ENCODE measurements around the gene GDI2.

The GDI2 gene

GRCh38 chr10:5760515-5760914, 52.7 kb downstream of the GDI2 start:
- CTCF ChIA-PET = no interaction called here
- TF ChIP-seq FOXM1 (IDR thresholded peaks at IDR 0.05; ENCODE audit: borderline replicate concordance) (no peak), TARDBP (IDR thresholded peaks at IDR 0.05) (no peak)
- POLR2A ChIA-PET = no interaction called here
- no peak for DNase-seq (ENCODE audit: extremely low spot score)

DNA sequence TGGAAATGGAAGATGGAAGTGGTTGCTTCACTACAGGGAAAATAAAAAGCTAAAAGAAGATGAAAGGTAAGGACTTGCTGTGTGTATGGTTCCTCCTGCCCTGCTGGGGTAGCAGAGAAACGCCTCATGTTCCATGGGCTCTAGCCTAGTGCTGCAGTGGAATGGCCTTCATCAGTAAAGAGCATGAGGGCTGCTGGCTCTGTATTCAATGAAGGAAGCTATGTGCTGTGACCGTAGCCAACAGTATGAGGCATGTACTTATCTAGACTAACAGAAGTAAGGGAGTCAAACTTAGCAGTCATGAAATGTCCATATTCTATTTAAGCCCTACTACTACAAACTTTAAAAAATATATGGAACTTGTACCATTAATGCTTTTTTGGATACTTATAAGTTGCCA, 54.3 kb downstream of the GDI2 start:
- DNase-seq (ENCODE audit: extremely low spot score) = no peak
- TF ChIP-seq FOXK2 (IDR thresholded peaks at IDR 0.05) = no peak
- no peak for TF ChIP-seq ARNT (IDR thresholded peaks at IDR 0.05)
- no peak for TF ChIP-seq BHLHE40 (IDR thresholded peaks at IDR 0.05; ENCODE audit: borderline replicate concordance)
- TF ChIP-seq ZNF384 (IDR thresholded peaks at IDR 0.05) = no peak
- no peak for TF ChIP-seq NFRKB (IDR thresholded peaks at IDR 0.05)
- ChIA-PET POLR2A (no interaction called here), CTCF (no interaction called here)

- CTCF ChIA-PET = no interaction called here
Observed at GRCh38 chr10:5757766-5758517, 55.3 kb downstream of the GDI2 start.

DNA sequence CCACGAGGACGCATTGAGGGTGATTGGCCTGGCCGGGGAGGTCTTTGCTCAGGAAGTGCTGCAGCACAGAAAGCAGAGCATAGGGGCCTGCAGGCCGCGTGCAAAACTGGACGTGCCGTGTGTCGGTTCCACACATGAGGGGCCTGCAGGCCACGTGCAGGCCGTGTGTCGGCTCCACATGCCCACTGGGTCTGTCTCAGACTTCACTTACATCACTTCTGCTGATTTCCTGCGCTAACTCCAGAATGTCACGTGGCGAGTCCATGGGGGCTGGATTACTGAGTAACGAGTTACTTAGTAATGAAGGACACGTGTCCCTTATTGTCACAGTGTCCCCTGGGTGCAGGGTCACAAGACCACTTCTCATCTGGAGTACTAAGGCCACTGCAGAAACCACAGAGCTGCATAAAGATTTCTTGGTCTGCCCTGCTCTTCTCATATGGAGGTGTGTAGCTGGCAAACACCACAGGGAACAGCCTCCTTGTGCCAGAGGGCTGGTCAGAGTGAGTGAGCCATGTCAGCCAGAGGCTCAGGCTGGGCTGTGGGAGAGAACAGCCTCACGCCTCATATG, 60.8 kb downstream of the GDI2 start:
- DNase-seq (ENCODE audit: extremely low spot score) = no peak
- ChIA-PET CTCF (no interaction called here), POLR2A (no interaction called here)
- TF ChIP-seq CTBP1 (IDR thresholded peaks at IDR 0.05; ENCODE audit: borderline replicate concordance) = no peak
- TF ChIP-seq FOXA1 (IDR thresholded peaks at IDR 0.05) = no peak
- no peak for TF ChIP-seq HDGF (IDR thresholded peaks at IDR 0.05; ENCODE audit: borderline replicate concordance)
- no peak for TF ChIP-seq FOXK2 (IDR thresholded peaks at IDR 0.05)
- TF ChIP-seq BHLHE40 (IDR thresholded peaks at IDR 0.05; ENCODE audit: borderline replicate concordance) = no peak
- TF ChIP-seq NFRKB (IDR thresholded peaks at IDR 0.05) = no peak
- TF ChIP-seq ZNF384 (IDR thresholded peaks at IDR 0.05) = no peak
- TF ChIP-seq ARNT (IDR thresholded peaks at IDR 0.05) = no peak
- TF ChIP-seq TARDBP (IDR thresholded peaks at IDR 0.05) = no peak
- no peak for TF ChIP-seq FOXM1 (IDR thresholded peaks at IDR 0.05; ENCODE audit: borderline replicate concordance)
- no peak for TF ChIP-seq SP1 (IDR thresholded peaks at IDR 0.05)
- TF ChIP-seq PKNOX1 (IDR thresholded peaks at IDR 0.05) = no peak
- no peak for TF ChIP-seq LEF1 (IDR thresholded peaks at IDR 0.05; ENCODE audit: borderline replicate concordance)
- TF ChIP-seq ELF4 (IDR thresholded peaks at IDR 0.05) = no peak
- TF ChIP-seq SUZ12 (IDR thresholded peaks at IDR 0.05) = no peak
- no peak for TF ChIP-seq L3MBTL2 (conservative IDR thresholded peaks at IDR 0.05)

More at GRCh38 chr10:5757766-5758517, 55.3 kb downstream of the GDI2 start:
- POLR2A ChIA-PET = no interaction called here
- TF ChIP-seq ARNT (IDR thresholded peaks at IDR 0.05) = no peak
- no peak for TF ChIP-seq ZNF384 (IDR thresholded peaks at IDR 0.05)
- TF ChIP-seq PKNOX1 (IDR thresholded peaks at IDR 0.05) = no peak
- no peak for TF ChIP-seq HDGF (IDR thresholded peaks at IDR 0.05; ENCODE audit: borderline replicate concordance)
- no peak for TF ChIP-seq NFRKB (IDR thresholded peaks at IDR 0.05)
- no peak for TF ChIP-seq SP1 (IDR thresholded peaks at IDR 0.05)
- TF ChIP-seq SUZ12 (IDR thresholded peaks at IDR 0.05) = no peak
- TF ChIP-seq FOXA1 (IDR thresholded peaks at IDR 0.05) = no peak
- no peak for TF ChIP-seq BHLHE40 (IDR thresholded peaks at IDR 0.05; ENCODE audit: borderline replicate concordance)
- no peak for TF ChIP-seq L3MBTL2 (conservative IDR thresholded peaks at IDR 0.05)
- TF ChIP-seq FOXK2 (IDR thresholded peaks at IDR 0.05) = no peak
- TF ChIP-seq LEF1 (IDR thresholded peaks at IDR 0.05; ENCODE audit: borderline replicate concordance) = no peak
- DNase-seq (ENCODE audit: extremely low spot score) = no peak

GRCh38 chr10:5751601-5752253, 61.5 kb downstream of the GDI2 start:
- TF ChIP-seq L3MBTL2 (conservative IDR thresholded peaks at IDR 0.05) (no peak), HDGF (IDR thresholded peaks at IDR 0.05; ENCODE audit: borderline replicate concordance) (no peak), LEF1 (IDR thresholded peaks at IDR 0.05; ENCODE audit: borderline replicate concordance) (no peak), FOXK2 (IDR thresholded peaks at IDR 0.05) (no peak), FOXM1 (IDR thresholded peaks at IDR 0.05; ENCODE audit: borderline replicate concordance) (no peak), ELF4 (IDR thresholded peaks at IDR 0.05) (no peak)
- ChIA-PET POLR2A (no interaction called here), CTCF (no interaction called here)
- DNase-seq (ENCODE audit: extremely low spot score) = no peak

- POLR2A ChIA-PET = no interaction called here
- DNase-seq (ENCODE audit: extremely low spot score) = no peak
- CTCF ChIA-PET = no interaction called here
- TF ChIP-seq ARNT (IDR thresholded peaks at IDR 0.05) = no peak
Observed at GRCh38 chr10:5748394-5748803, 64.8 kb downstream of the GDI2 start.

GRCh38 chr10:5746197-5746596, 67.0 kb downstream of the GDI2 start:
- POLR2A ChIA-PET = no interaction called here
- TF ChIP-seq SP1 (IDR thresholded peaks at IDR 0.05) = no peak
- no peak for TF ChIP-seq FOXM1 (IDR thresholded peaks at IDR 0.05; ENCODE audit: borderline replicate concordance)
- no peak for TF ChIP-seq NFRKB (IDR thresholded peaks at IDR 0.05)
- no peak for TF ChIP-seq TARDBP (IDR thresholded peaks at IDR 0.05)
- TF ChIP-seq SUZ12 (IDR thresholded peaks at IDR 0.05) = no peak
- no peak for TF ChIP-seq FOXA1 (IDR thresholded peaks at IDR 0.05)
- TF ChIP-seq CTBP1 (IDR thresholded peaks at IDR 0.05; ENCODE audit: borderline replicate concordance) = no peak
- no peak for TF ChIP-seq L3MBTL2 (conservative IDR thresholded peaks at IDR 0.05)
- no peak for TF ChIP-seq HDGF (IDR thresholded peaks at IDR 0.05; ENCODE audit: borderline replicate concordance)
- TF ChIP-seq FOXK2 (IDR thresholded peaks at IDR 0.05) = no peak
- no peak for TF ChIP-seq ARNT (IDR thresholded peaks at IDR 0.05)
- no peak for TF ChIP-seq PKNOX1 (IDR thresholded peaks at IDR 0.05)
- TF ChIP-seq BHLHE40 (IDR thresholded peaks at IDR 0.05; ENCODE audit: borderline replicate concordance) = no peak
- TF ChIP-seq LEF1 (IDR thresholded peaks at IDR 0.05; ENCODE audit: borderline replicate concordance) = no peak
- no peak for TF ChIP-seq ELF4 (IDR thresholded peaks at IDR 0.05)
- TF ChIP-seq ZNF384 (IDR thresholded peaks at IDR 0.05) = no peak
- CTCF ChIA-PET = no interaction called here
- no peak for DNase-seq (ENCODE audit: extremely low spot score)

Data from HEK293T (cell line).